HepG2 (cell line): ENCODE results near the gene GGA2. TPM values are rescaled to one million over a fixed set of nuclear protein-coding genes. Genes with fewer than 3 reads are reported as not detected.

ENCODE experiments used
- ATAC-seq: fragments of 200-7000 bp; cut with Tn5 transposase; 3 replicates; pipeline ENCODE4 v1.9.1; 2020; ENCODE audit warnings: mild to moderate bottlenecking, moderate library complexity
- BruUV-seq: library from RNA; stranded (reverse); fragments of 400-500 nt; replicated peaks from 2 replicates; lab custom pipeline; 2021; lab: Mats Ljungman, UMichigan
- CTCF ChIA-PET: fragments of 300-600 bp; formaldehyde crosslinking; extraction: SDS; loops from one replicate; lab custom pipeline; 2021; ENCODE audit warnings: low total read pairs, inconsistent platforms, low intra/inter-chr PET ratio; lab: Yijun Ruan, JAX
- POLR2A ChIA-PET: fragments of 350-600 bp; sonication (Branson Sonifier 250); formaldehyde crosslinking; loops from one replicate; lab custom pipeline; 2020; ENCODE audit warnings: antibody characterized with exemption, inconsistent platforms; lab: Yijun Ruan, JAX
- DNase-seq: peaks from one replicate; pipeline ENCODE4 v3.0.0-alpha.2; 2015; ENCODE audit warnings: low spot score
- FAIRE-seq: peaks from 3 replicates; lab custom pipeline; 2011; peaks lifted over from hg19 to GRCh38; lab: Jason Lieb, UNC
- H2AFZ ChIP-seq: one replicate; pipeline ENCODE4 v1.6.1; 2011; ENCODE audit warnings: low read length, inconsistent platforms
- H3K27ac ChIP-seq: fragments of 300-600 bp; 3 replicates; pipeline ENCODE4 v1.8.0; 2011; ENCODE audit warnings: mixed run types, mild to moderate bottlenecking, mixed read lengths, low read length, inconsistent platforms; ENCODE audit not compliant: insufficient read depth; ENCODE audit errors: extremely low read length
- H3K27me3 ChIP-seq, 2 experiments: fragments of 200-600 bp in 1 of 2; 2 replicates in 1 of 2; 3 replicates in 1 of 2; pipeline versions ENCODE4 v1.6.0 to v1.8.0; 2011; ENCODE audit warnings: low read length in 2 of 2, mild to moderate bottlenecking in 2 of 2, moderate library complexity in 2 of 2, inconsistent platforms in 1 of 2; ENCODE audit not compliant: insufficient read depth in 2 of 2, control insufficient read depth in 1 of 2
- H3K36me3 ChIP-seq, 2 experiments: fragments of 200-600 bp in 1 of 2; replicated peaks in 1 of 2; 2 replicates in 1 of 2; 3 replicates in 1 of 2; pipeline versions ENCODE4 v1.5.1 to v1.8.0; 2011; ENCODE audit warnings: low read length in 2 of 2, inconsistent platforms in 1 of 2; ENCODE audit not compliant: insufficient read depth in 2 of 2, control insufficient read depth in 1 of 2
- H3K4me1 ChIP-seq: 2 replicates; pipeline ENCODE4 v1.5.1; 2012; ENCODE audit warnings: low read length, inconsistent platforms; ENCODE audit not compliant: insufficient read depth
- H3K4me2 ChIP-seq: 2 replicates; pipeline ENCODE4 v1.6.0; 2011; ENCODE audit warnings: low read depth, low read length, inconsistent platforms
- H3K4me3 ChIP-seq, 3 experiments: fragments of 200-600 bp in 1 of 3; sonication (generic), shearing (Covaris generic) in 1 of 3; replicated peaks in 1 of 3; 2 replicates each; pipeline ENCODE4 v1.5.1; 2011 to 2016; ENCODE audit warnings: low read length in 3 of 3, inconsistent platforms in 2 of 3, low read depth in 2 of 3, mild to moderate bottlenecking in 2 of 3, control low read depth in 1 of 3, mixed read lengths in 1 of 3; ENCODE audit not compliant: insufficient read depth in 1 of 3
- H3K79me2 ChIP-seq: one replicate; pipeline ENCODE4 v1.6.1; 2011; ENCODE audit warnings: low read length, inconsistent platforms; ENCODE audit not compliant: insufficient read depth
- H3K9ac ChIP-seq: 2 replicates; pipeline ENCODE4 v1.6.0; 2011; ENCODE audit warnings: mild to moderate bottlenecking, low read depth, low read length, inconsistent platforms; ENCODE audit not compliant: insufficient read depth
- H3K9me3 ChIP-seq: 2 replicates; pipeline ENCODE4 v1.5.1; 2012; ENCODE audit warnings: mild to moderate bottlenecking, low read length
- H4K20me1 ChIP-seq: 2 replicates; pipeline ENCODE4 v1.6.0; 2011; ENCODE audit warnings: inconsistent platforms, mild to moderate bottlenecking, low read length, moderate library complexity; ENCODE audit not compliant: insufficient read depth
- CREM ChIP-seq, 2 experiments: sonication (generic) in 1 of 2; formaldehyde crosslinking in 1 of 2; IDR thresholded peaks; 2 replicates each; pipeline versions ENCODE4 v1.4.0 to v1.6.1; 2016 to 2020; ENCODE audit warnings: antibody characterized with exemption in 1 of 2, mild to moderate bottlenecking in 1 of 2, missing genetic modification reagents in 1 of 2
- KDM6A ChIP-seq: IDR thresholded peaks from 2 replicates; pipeline ENCODE4 v1.6.1; 2016; ENCODE audit warnings: low read depth
- NFRKB ChIP-seq: fragments of 450-650 bp; IDR thresholded peaks from 2 replicates; pipeline ENCODE4 v1.6.1; 2017
- RARG ChIP-seq: sonication (generic); formaldehyde crosslinking; IDR thresholded peaks from 2 replicates; pipeline ENCODE4 v1.4.0; 2020; ENCODE audit warnings: low read depth, mild to moderate bottlenecking, missing genetic modification reagents
- STAG1 ChIP-seq: sonication (generic); formaldehyde crosslinking; IDR thresholded peaks from 2 replicates; pipeline ENCODE4 v1.4.0; 2020; ENCODE audit warnings: missing genetic modification reagents
- TEAD2 ChIP-seq: sonication (generic); formaldehyde crosslinking; IDR thresholded peaks from 2 replicates; pipeline ENCODE4 v1.9.0; 2021; ENCODE audit warnings: missing genetic modification reagents
- TRIM24 ChIP-seq: sonication (generic); formaldehyde crosslinking; IDR thresholded peaks from 2 replicates; pipeline ENCODE4 v1.8.0; 2022; ENCODE audit warnings: mild to moderate bottlenecking, missing genetic modification reagents
- ZFP62 ChIP-seq: sonication (generic); formaldehyde crosslinking; IDR thresholded peaks from 2 replicates; pipeline ENCODE4 v1.4.0; 2020; ENCODE audit warnings: missing genetic modification reagents
- ZFP82 ChIP-seq: sonication (generic); formaldehyde crosslinking; IDR thresholded peaks from 2 replicates; pipeline ENCODE4 v1.5.1; 2020; ENCODE audit warnings: mild to moderate bottlenecking, missing genetic modification reagents, borderline replicate concordance
- ZNF124 ChIP-seq: sonication (generic); formaldehyde crosslinking; IDR thresholded peaks from 2 replicates; pipeline ENCODE4 v1.4.0; 2020; ENCODE audit warnings: missing genetic modification reagents
- ZNF274 ChIP-seq: sonication (generic); formaldehyde crosslinking; IDR thresholded peaks from 2 replicates; pipeline ENCODE4 v1.5.1; 2020; ENCODE audit warnings: mild to moderate bottlenecking, missing genetic modification reagents
- ZNF282 ChIP-seq: fragments of 450-650 bp; IDR thresholded peaks from 2 replicates; pipeline ENCODE4 v1.6.1; 2018; ENCODE audit not compliant: partially characterized antibody
- ZNF430 ChIP-seq: sonication (generic); formaldehyde crosslinking; IDR thresholded peaks from 2 replicates; pipeline ENCODE4 v1.9.0; 2021; ENCODE audit warnings: mild to moderate bottlenecking, missing genetic modification reagents
- WGBS: methylation state at CpG from one replicate; pipeline ENCODE4 v1.1.6; 2017; ENCODE audit warnings: low lambda C conversion rate; 5-methylcytosine and 5-hydroxymethylcytosine counted together
- in situ Hi-C: cut with HindIII; loops from 2 replicates; pipeline ENCODE4 v1.10.0; 2017; ENCODE audit warnings: low pct_unique_long_range_greater_than_20kb; ENCODE audit not compliant: extremely low pct_ligation_motif_present
- intact Hi-C: fragments of 100-400 bp; cut with micrococcal nuclease; formaldehyde crosslinking; loops from one replicate; pipeline ENCODE4 v1.10.0; 2022; ENCODE audit not compliant: unreplicated experiment
- polyA plus RNA-seq, 8 experiments: library from polyadenylated mRNA; depleted of rRNA in 3 of 8; stranded (reverse) in 7 of 8; unstranded in 1 of 8; fragments of >200 nt; fragmentation: Illumina TruSeq in 4 of 8; extraction: Trizol in 4 of 8; gene quantifications; 2 replicates each; pipeline versions ENCODE4 v1.2.1 to v1.2.3, GENCODE V29; 2011 to 2016; ENCODE audit warnings: low read depth in 4 of 8, missing spikeins in 1 of 8, mixed read lengths in 1 of 8; ENCODE audit not compliant: insufficient read depth in 1 of 8
- total RNA-seq, 5 experiments: library from RNA; depleted of rRNA; stranded (reverse); fragments of >200 nt; fragmentation: Illumina TruSeq; extraction: Trizol; gene quantifications; 2 replicates each; pipeline ENCODE4 v1.2.3, GENCODE V29; 2016; ENCODE audit warnings: low read depth in 1 of 5
- TF ChIP-seq, protein P1 (sequence below): sonication (generic); formaldehyde crosslinking; IDR thresholded peaks from 2 replicates; pipeline ENCODE4 v1.4.0; 2020; ENCODE audit warnings: mild to moderate bottlenecking, missing genetic modification reagents
- TF ChIP-seq, protein P2 (sequence below): sonication (generic); formaldehyde crosslinking; IDR thresholded peaks from 2 replicates; pipeline ENCODE4 v1.5.0; 2020; ENCODE audit warnings: mild to moderate bottlenecking, missing genetic modification reagents, borderline replicate concordance
- TF ChIP-seq, protein P3 (sequence below): sonication (generic); formaldehyde crosslinking; IDR thresholded peaks from 2 replicates; pipeline ENCODE4 v1.8.1; 2023; ENCODE audit warnings: mild to moderate bottlenecking, missing genetic modification reagents

The GGA2 gene
- total and polyA plus RNA-seq, 2 of the 13 experiments (the other 11 are each of a cell fraction or from before 2014, with no cell fraction given), result 51.5 to 69.8 TPM

DNA sequence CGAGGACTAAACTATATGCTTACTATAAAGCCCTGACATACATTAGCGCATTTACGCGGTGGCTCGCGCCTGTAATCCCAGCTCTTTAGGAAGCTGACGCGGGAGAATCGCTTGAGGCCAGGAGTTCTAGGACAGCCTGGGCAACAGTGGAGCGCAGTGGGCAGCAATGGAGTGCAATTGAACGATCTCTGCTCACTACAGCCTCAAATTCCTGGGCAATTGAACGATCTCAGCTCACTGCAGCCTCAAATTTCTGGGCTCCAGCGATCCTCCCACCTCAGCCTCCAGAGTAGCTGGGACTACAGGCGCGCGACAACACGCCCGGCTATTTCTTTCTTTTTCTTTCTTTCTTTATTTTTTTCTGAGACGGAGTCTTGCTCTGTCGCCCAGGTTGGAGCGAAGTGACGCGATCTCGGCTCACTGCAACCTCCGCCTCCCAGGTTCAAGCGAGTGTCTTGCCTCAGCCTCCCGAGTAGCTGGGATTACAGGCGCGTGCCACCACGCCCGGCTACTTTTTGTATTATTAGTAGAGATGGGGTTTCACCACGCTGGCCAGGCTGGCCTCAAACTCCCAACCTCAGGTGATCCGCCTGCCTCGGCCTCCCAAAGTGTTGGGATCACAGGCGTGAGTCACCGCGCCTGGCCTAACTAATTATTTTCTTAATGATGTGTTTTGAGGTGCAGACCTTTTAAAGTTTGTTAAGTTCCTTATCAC is 56.8 kb downstream of the GGA2 start (continued):
- TF ChIP-seq ZNF430 (CRISPR knock-in tag) (no peak), ZFP62 (no peak), ZFP82 (CRISPR knock-in tag) (0 out of 2 replicates have a peak, but pooled peaks have one; percentile 18), ZNF282 (no peak), CREM (IDR thresholded peaks at IDR 0.05) (no peak), CREM (CRISPR knock-in tag; IDR thresholded peaks at IDR 0.05) (no peak), KDM6A (CRISPR knock-in tag) (no peak), ZNF124 (CRISPR knock-in tag) (no peak)
- TF ChIP-seq, protein P1, sequence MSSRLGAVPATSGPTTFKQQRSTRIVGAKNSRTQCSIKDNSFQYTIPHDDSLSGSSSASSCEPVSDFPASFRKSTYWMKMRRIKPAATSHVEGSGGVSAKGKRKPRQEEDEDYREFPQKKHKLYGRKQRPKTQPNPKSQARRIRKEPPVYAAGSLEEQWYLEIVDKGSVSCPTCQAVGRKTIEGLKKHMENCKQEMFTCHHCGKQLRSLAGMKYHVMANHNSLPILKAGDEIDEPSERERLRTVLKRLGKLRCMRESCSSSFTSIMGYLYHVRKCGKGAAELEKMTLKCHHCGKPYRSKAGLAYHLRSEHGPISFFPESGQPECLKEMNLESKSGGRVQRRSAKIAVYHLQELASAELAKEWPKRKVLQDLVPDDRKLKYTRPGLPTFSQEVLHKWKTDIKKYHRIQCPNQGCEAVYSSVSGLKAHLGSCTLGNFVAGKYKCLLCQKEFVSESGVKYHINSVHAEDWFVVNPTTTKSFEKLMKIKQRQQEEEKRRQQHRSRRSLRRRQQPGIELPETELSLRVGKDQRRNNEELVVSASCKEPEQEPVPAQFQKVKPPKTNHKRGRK (CRISPR knock-in tag), result no peak
- TF ChIP-seq, all 625 proteins: peak for 13

DNA sequence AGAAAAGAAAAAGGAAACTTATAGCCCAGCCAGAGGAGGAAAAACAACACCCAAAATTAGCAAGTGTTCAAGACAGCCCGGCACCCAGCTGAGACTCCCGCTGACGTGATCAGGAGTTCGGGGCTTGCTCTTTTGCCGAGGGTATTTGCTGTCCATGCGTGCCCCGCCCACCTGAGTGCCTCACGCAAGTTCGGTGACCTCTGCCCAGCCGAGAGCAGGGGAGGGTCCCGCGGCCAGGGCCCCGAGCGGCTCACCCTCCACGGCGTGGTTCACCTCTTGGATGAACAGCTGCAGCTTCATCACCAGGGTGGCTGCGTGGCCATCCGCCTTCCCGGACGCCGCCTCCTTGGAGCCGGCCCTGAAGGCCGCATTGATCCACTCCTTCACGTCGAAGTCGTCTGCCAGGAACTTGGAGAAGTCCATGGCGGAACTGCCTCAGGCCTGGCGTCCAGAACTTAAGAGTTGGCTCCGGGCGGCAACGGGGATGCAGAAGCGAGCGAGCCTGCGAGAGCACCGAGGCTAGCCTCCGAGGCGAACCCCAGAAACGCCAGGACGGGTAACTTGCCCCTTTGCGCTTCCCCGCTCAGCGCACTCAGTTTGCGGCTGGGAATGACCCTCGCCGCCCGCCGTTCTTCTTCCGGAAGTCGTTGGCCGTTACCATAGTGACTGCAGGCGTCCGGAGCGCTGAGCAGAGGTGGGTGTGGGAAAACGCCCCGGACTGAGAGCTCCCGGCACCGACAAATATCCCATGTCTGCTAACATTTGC is 57.5 kb downstream of the GGA2 start, which contains the start of gene COG7:
TSS of gene COG7 (minus strand) at position 618 of the 766 bp plus-strand sequence. CDS start at position 423, 195 bp downstream.
- ATAC-seq, result peak; percentile 94
- H2AFZ ChIP-seq, result peak within 1 kb of the TSS; percentile 60
- CTCF ChIA-PET, result interaction anchor here (1.8 kb wide), 1 partner anchor 18 kb away, joined by 13 read pairs; no protein-coding TSS in a partner anchor
- TF ChIP-seq, protein P2, sequence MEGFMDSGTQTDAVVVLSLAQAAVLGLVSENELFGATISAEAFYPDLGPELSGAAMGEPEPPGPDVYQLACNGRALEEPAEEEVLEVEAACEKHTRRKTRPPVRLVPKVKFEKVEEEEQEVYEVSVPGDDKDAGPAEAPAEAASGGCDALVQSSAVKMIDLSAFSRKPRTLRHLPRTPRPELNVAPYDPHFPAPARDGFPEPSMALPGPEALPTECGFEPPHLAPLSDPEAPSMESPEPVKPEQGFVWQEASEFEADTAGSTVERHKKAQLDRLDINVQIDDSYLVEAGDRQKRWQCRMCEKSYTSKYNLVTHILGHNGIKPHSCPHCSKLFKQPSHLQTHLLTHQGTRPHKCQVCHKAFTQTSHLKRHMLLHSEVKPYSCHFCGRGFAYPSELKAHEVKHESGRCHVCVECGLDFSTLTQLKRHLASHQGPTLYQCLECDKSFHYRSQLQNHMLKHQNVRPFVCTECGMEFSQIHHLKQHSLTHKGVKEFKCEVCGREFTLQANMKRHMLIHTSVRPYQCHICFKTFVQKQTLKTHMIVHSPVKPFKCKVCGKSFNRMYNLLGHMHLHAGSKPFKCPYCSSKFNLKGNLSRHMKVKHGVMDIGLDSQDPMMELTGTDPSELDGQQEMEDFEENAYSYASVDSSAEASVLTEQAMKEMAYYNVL (CRISPR knock-in tag), result peak; percentile 88; the same call in 1 of the 2 replicates
- peak; percentile 97 for TF ChIP-seq ZNF274 (CRISPR knock-in tag)
- TF ChIP-seq TRIM24 (CRISPR knock-in tag), result no peak
- TF ChIP-seq NFRKB, result no peak
- TF ChIP-seq STAG1 (CRISPR knock-in tag), result no peak; the same call in 1 of the 2 replicates
- TF ChIP-seq, protein P3, sequence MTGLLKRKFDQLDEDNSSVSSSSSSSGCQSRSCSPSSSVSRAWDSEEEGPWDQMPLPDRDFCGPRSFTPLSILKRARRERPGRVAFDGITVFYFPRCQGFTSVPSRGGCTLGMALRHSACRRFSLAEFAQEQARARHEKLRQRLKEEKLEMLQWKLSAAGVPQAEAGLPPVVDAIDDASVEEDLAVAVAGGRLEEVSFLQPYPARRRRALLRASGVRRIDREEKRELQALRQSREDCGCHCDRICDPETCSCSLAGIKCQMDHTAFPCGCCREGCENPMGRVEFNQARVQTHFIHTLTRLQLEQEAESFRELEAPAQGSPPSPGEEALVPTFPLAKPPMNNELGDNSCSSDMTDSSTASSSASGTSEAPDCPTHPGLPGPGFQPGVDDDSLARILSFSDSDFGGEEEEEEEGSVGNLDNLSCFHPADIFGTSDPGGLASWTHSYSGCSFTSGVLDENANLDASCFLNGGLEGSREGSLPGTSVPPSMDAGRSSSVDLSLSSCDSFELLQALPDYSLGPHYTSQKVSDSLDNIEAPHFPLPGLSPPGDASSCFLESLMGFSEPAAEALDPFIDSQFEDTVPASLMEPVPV, result peak; percentile 95; the same call in 1 of the 2 replicates
- no peak for TF ChIP-seq RARG (CRISPR knock-in tag)
- peak; percentile 76; the same call in 1 of the 2 replicates for TF ChIP-seq TEAD2 (CRISPR knock-in tag)

More for the DNA sequence above, 57.5 kb downstream of the GGA2 start, which contains the start of gene COG7:
- peak within 1 kb of the TSS; percentile 92 for H3K4me2 ChIP-seq
- peaks cover 9% of the 10 kb centered on the region; the same call in 1 of the 2 replicates for H4K20me1 ChIP-seq
- peaks cover 2 to 18% of the 10 kb centered on the region in 2 experiments; a peak in 3 of 5 replicates for H3K36me3 ChIP-seq
- FAIRE-seq (peak; percentile 59), DNase-seq (peak; percentile 87)
- peaks cover 35% of the 10 kb centered on the region for H3K4me1 ChIP-seq
- H3K79me2 ChIP-seq, result peaks cover 28% of the 10 kb centered on the region
- H3K4me3 ChIP-seq, result peak within 1 kb of the TSS; percentile 85 to 100 (median 87)
- POLR2A ChIA-PET, result interaction anchor here (0.6 to 1.6 kb wide), 4 partner anchors 8 to 105 kb away, joined by 3 to 5 read pairs (median 4); partner anchors contain the start of genes EARS2 and UBFD1
- WGBS, result 1% methylated on average over 32 of the region's 57 CpGs
- H3K27me3 ChIP-seq, result no peaks in the 10 kb centered on the region; a peak in 1 of 5 replicates
- in situ Hi-C loops (no loop called here), intact Hi-C loops (loop anchor here (2.0 kb wide), 1 partner anchor 104 kb away; the partner anchor contains the start of genes EARS2 and UBFD1)
- TSS peak; percentile 79 for BruUV-seq
- H3K27ac ChIP-seq, result peak within 1 kb of the TSS; percentile 90
- peak within 1 kb of the TSS; percentile 96 for H3K9ac ChIP-seq
- no peaks in the 10 kb centered on the region for H3K9me3 ChIP-seq
